ENCODE data around the gene CCT3. TPM values are rescaled to one million over a fixed set of nuclear protein-coding genes. Genes with fewer than 3 reads are reported as not detected.

Gene CCT3
- total and polyA plus RNA-seq, 10 of the 15 experiments (the other 5 are each of a cell fraction or from before 2014, with no cell fraction given) = 319 to 585 (median 427) TPM

- peak; percentile 93 for TF ChIP-seq USF2 (IDR thresholded peaks at IDR 0.05; ENCODE audit: borderline replicate concordance, low read depth, low read length)
- TF ChIP-seq ATF3 (IDR thresholded peaks at IDR 0.05; ENCODE audit: borderline replicate concordance, extremely low read depth, low read depth, low read length) = peak; percentile 85; the same call in 1 of the 2 replicates
- TF ChIP-seq IKZF1 (conservative IDR thresholded peaks at IDR 0.05) = 0 out of 2 replicates have a peak, but pooled peaks have one; percentile 41
- TF ChIP-seq MTA3 (IDR thresholded peaks at IDR 0.05; ENCODE audit: borderline replicate concordance, low read length) = no peak
- TF ChIP-seq GATAD2B (conservative IDR thresholded peaks at IDR 0.05; ENCODE audit: low read depth) = peak; percentile 61; the same call in 1 of the 2 replicates
- TF ChIP-seq SIN3A (IDR thresholded peaks at IDR 0.05; ENCODE audit: low read depth, low read length) = peak; percentile 96
- 0 out of 2 replicates have a peak, but pooled peaks have one; percentile 17 for TF ChIP-seq MLLT1 (IDR thresholded peaks at IDR 0.05)
- TF ChIP-seq E2F4 (IDR thresholded peaks at IDR 0.05; ENCODE audit: low read depth, low read length) = peak; percentile 88
- 0 out of 2 replicates have a peak, but pooled peaks have one; percentile 65 for TF ChIP-seq POLR2AphosphoS2 (IDR thresholded peaks at IDR 0.05; ENCODE audit: low read depth, low read length)
- TF ChIP-seq POLR2AphosphoS5 (IDR thresholded peaks at IDR 0.05; ENCODE audit: low read length) = peak; percentile 70
- TF ChIP-seq MXI1 (IDR thresholded peaks at IDR 0.05; ENCODE audit: low read depth, low read length) = peak; percentile 51; the same call in 1 of the 2 replicates
- no peak for TF ChIP-seq SMAD5 (IDR thresholded peaks at IDR 0.05; ENCODE audit: low read depth)
- TF ChIP-seq NFIC (IDR thresholded peaks at IDR 0.05; ENCODE audit: low read depth, low read length) = peak; percentile 56; the same call in 1 of the 2 replicates
- TF ChIP-seq BHLHE40 (IDR thresholded peaks at IDR 0.05; ENCODE audit: borderline replicate concordance in 1 of 2, low read depth in 2 of 2, low read length in 1 of 2) = peak; percentile 19 to 49; a peak in 2 of 4 replicates
- peak; percentile 83; the same call in 1 of the 2 replicates for TF ChIP-seq RELB (IDR thresholded peaks at IDR 0.05; ENCODE audit: low read depth)
- TF ChIP-seq PAX5 (IDR thresholded peaks at IDR 0.05; ENCODE audit: borderline replicate concordance, low read depth, low read length) = no peak
- peak; percentile 66 for TF ChIP-seq ZNF384 (IDR thresholded peaks at IDR 0.05; ENCODE audit: borderline replicate concordance, low read depth, low read length)
- TF ChIP-seq USF1 (IDR thresholded peaks at IDR 0.05; ENCODE audit: borderline replicate concordance, extremely low read length, insufficient read depth, low read depth, low read length) = peak; percentile 88
- TF ChIP-seq IRF5 (IDR thresholded peaks at IDR 0.05; ENCODE audit: borderline replicate concordance) = no peak
- peak; percentile 65 for TF ChIP-seq POLR2A (IDR thresholded peaks at IDR 0.05; ENCODE audit: low read depth, low read length)
Observed at GRCh38 chr1:156295391-156295947, 42.6 kb downstream of the CCT3 start, which contains the start of gene GLMP (continued).

All from GM12878 (cell line).